ENCODE measurements around the gene DSCAML1. TPM values are rescaled to one million over a fixed set of nuclear protein-coding genes. Genes with fewer than 3 reads are reported as not detected.

The DSCAML1 gene
- total RNA-seq, 1 experiment from 2014 or later = not detected

DNA sequence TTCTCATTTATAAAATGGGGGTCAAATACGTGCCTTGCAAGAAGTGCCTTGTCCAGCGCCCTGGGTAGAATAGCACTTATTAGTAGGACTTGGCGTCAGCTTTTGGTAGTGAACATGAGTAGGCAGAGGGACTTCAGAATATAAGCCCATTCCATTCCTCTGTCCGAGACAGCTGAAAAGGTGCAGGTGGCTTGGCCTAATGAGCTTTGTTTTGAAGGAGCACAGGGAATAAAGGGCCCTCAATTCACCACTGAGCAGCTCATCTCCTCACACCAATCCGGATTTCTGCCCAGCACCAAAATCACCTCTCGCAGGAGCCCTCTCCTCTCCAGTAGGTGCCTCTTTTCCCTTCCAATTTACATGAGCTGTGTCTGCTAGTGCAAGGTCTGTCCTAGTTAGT lies 91.2 kb downstream of the DSCAML1 start:
- H3K27ac ChIP-seq (ENCODE audit: low read depth, low read length) = no peak overlapping the region
- H3K9me3 ChIP-seq (ENCODE audit: control insufficient read depth in 1 of 2, insufficient read depth in 1 of 2, low read depth in 1 of 2, low read length in 2 of 2) = no peaks in the 10 kb centered on the region
- H3K9ac ChIP-seq (ENCODE audit: low read length) = no peak overlapping the region
- H3K4me1 ChIP-seq (ENCODE audit: control insufficient read depth in 1 of 2, insufficient read depth in 2 of 2, low read length in 2 of 2) = no peaks in the 10 kb centered on the region
- no peaks in the 10 kb centered on the region for H3K79me2 ChIP-seq (ENCODE audit: insufficient read depth, low read length)
- no peak overlapping the region for H3K4me3 ChIP-seq (replicated peaks in 1 of 2; ENCODE audit: low read depth in 1 of 2, low read length in 2 of 2)
- H3K4me2 ChIP-seq (ENCODE audit: low read length) = no peak overlapping the region
- DNase-seq (ENCODE audit: low read depth, low spot score) (no peak), ATAC-seq (no peak)
- ChIA-PET RAD21 (ENCODE audit: low non-redundant PET in 1 of 2, low total read pairs in 2 of 2, uncharacterized antibody in 2 of 2, unreplicated experiment in 2 of 2) (no interaction called here), CTCF (no interaction called here), POLR2A (no interaction called here)
- no peaks in the 10 kb centered on the region for H4K20me1 ChIP-seq (ENCODE audit: insufficient read depth)
- no TSS peak for BruUV-seq (replicated peaks)
- H3K27me3 ChIP-seq (ENCODE audit: insufficient read depth, low read length) = peaks cover 67% of the 10 kb centered on the region
- H3K36me3 ChIP-seq (ENCODE audit: control insufficient read depth in 1 of 2, insufficient read depth in 2 of 2, low read length in 2 of 2) = no peaks in the 10 kb centered on the region
- H3K9me2 ChIP-seq (ENCODE audit: insufficient read depth) = no peaks in the 10 kb centered on the region
- TF ChIP-seq EZH2phosphoT487 (IDR thresholded peaks at IDR 0.05; ENCODE audit: borderline replicate concordance) = no peak
- no peak for TF ChIP-seq TCF7L2 (IDR thresholded peaks at IDR 0.05; ENCODE audit: borderline replicate concordance, extremely low read depth, insufficient read depth, insufficient read length)
- TF ChIP-seq SRF (IDR thresholded peaks at IDR 0.05; ENCODE audit: low read depth) = no peak
- intact Hi-C loops (cut with micrococcal nuclease) = no loop called here
- H2AFZ ChIP-seq (ENCODE audit: low read depth, low read length, poor library complexity, severe bottlenecking) = no peak overlapping the region

GRCh38 chr11:117704395-117705100 lies 92.5 kb downstream of the DSCAML1 start:
- DNase-seq (ENCODE audit: low read depth, low spot score) (no peak), ATAC-seq (no peak)
- no peak overlapping the region for H3K4me2 ChIP-seq (ENCODE audit: low read length)
- no peak overlapping the region for H2AFZ ChIP-seq (ENCODE audit: low read depth, low read length, poor library complexity, severe bottlenecking)
- no peaks in the 10 kb centered on the region for H4K20me1 ChIP-seq (ENCODE audit: insufficient read depth)
- H3K4me1 ChIP-seq (ENCODE audit: control insufficient read depth in 1 of 2, insufficient read depth in 2 of 2, low read length in 2 of 2) = no peaks in the 10 kb centered on the region
- H3K4me3 ChIP-seq (replicated peaks in 1 of 2; ENCODE audit: low read depth in 1 of 2, low read length in 2 of 2) = no peak overlapping the region
- H3K27ac ChIP-seq (ENCODE audit: low read depth, low read length) = no peak overlapping the region
- no peak overlapping the region for H3K9ac ChIP-seq (ENCODE audit: low read length)
- no peaks in the 10 kb centered on the region for H3K9me2 ChIP-seq (ENCODE audit: insufficient read depth)
- no peaks in the 10 kb centered on the region for H3K36me3 ChIP-seq (ENCODE audit: control insufficient read depth in 1 of 2, insufficient read depth in 2 of 2, low read length in 2 of 2)
- H3K9me3 ChIP-seq (ENCODE audit: control insufficient read depth in 1 of 2, insufficient read depth in 1 of 2, low read depth in 1 of 2, low read length in 2 of 2) = no peaks in the 10 kb centered on the region
- RAD21 ChIA-PET (ENCODE audit: low non-redundant PET in 1 of 2, low total read pairs in 2 of 2, uncharacterized antibody in 2 of 2, unreplicated experiment in 2 of 2) = no interaction called here
- CTCF ChIA-PET = no interaction called here
- POLR2A ChIA-PET = no interaction called here
- intact Hi-C loops (cut with micrococcal nuclease) = no loop called here
- no TSS peak for BruUV-seq (replicated peaks)
- H3K79me2 ChIP-seq (ENCODE audit: insufficient read depth, low read length) = no peaks in the 10 kb centered on the region
- peaks cover 57% of the 10 kb centered on the region for H3K27me3 ChIP-seq (ENCODE audit: insufficient read depth, low read length)
- TF ChIP-seq ATF3 (IDR thresholded peaks at IDR 0.05) (no peak), POLR2A (IDR thresholded peaks at IDR 0.05; ENCODE audit: borderline replicate concordance, extremely low read depth, insufficient read depth, insufficient read length) (no peak), SRF (IDR thresholded peaks at IDR 0.05; ENCODE audit: low read depth) (no peak), SP1 (IDR thresholded peaks at IDR 0.05; ENCODE audit: low read depth) (no peak), POLR2AphosphoS5 (IDR thresholded peaks at IDR 0.05; ENCODE audit: low read depth, low read length) (no peak), FOSL1 (IDR thresholded peaks at IDR 0.05; ENCODE audit: low read depth) (no peak), SIN3A (IDR thresholded peaks at IDR 0.05; ENCODE audit: low read depth) (no peak), EZH2phosphoT487 (IDR thresholded peaks at IDR 0.05; ENCODE audit: borderline replicate concordance) (no peak), RAD21 (IDR thresholded peaks at IDR 0.05; ENCODE audit: low read depth) (no peak)
- TF ChIP-seq, protein P1, sequence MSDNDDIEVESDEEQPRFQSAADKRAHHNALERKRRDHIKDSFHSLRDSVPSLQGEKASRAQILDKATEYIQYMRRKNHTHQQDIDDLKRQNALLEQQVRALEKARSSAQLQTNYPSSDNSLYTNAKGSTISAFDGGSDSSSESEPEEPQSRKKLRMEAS (IDR thresholded peaks at IDR 0.05) = no peak
- TF ChIP-seq, protein P2, sequence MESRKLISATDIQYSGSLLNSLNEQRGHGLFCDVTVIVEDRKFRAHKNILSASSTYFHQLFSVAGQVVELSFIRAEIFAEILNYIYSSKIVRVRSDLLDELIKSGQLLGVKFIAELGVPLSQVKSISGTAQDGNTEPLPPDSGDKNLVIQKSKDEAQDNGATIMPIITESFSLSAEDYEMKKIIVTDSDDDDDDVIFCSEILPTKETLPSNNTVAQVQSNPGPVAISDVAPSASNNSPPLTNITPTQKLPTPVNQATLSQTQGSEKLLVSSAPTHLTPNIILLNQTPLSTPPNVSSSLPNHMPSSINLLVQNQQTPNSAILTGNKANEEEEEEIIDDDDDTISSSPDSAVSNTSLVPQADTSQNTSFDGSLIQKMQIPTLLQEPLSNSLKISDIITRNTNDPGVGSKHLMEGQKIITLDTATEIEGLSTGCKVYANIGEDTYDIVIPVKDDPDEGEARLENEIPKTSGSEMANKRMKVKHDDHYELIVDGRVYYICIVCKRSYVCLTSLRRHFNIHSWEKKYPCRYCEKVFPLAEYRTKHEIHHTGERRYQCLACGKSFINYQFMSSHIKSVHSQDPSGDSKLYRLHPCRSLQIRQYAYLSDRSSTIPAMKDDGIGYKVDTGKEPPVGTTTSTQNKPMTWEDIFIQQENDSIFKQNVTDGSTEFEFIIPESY (IDR thresholded peaks at IDR 0.05; ENCODE audit: extremely low read depth, insufficient replicate concordance, low read length) = no peak

Measured in HCT116 (cell line).